OCI-LY3 (cell line): ENCODE data around the gene EEF1AKMT3.

Experiments
- H2AFZ ChIP-seq: fragments of 200-600, 300-600 bp; shearing (Covaris generic); 2 replicates; pipeline ENCODE4 v1.6.0; 2014; ENCODE audit warnings: antibody characterized with exemption, low read depth, low read length
- H3K27ac ChIP-seq: fragments of 200-600, 300-600 bp; sonication (generic); 2 replicates; pipeline ENCODE4 v1.5.1; 2014; ENCODE audit warnings: mild to moderate bottlenecking, low read length, moderate library complexity, mixed read lengths
- H3K27me3 ChIP-seq: fragments of 200-600, 300-600 bp; sonication (generic); 2 replicates; pipeline ENCODE4 v1.6.1; 2014; ENCODE audit warnings: low read depth, low read length, mixed read lengths
- H3K36me3 ChIP-seq: fragments of 200-600, 300-600 bp; sonication (generic); replicated peaks from 2 replicates; pipeline ENCODE3; 2014; ENCODE audit warnings: low read depth, low read length, mixed read lengths
- H3K4me1 ChIP-seq: fragments of 300-600, 200-600 bp; sonication (generic); 2 replicates; pipeline ENCODE4 v1.6.1; 2014; ENCODE audit warnings: low read length, mixed read lengths
- H3K4me2 ChIP-seq: fragments of 200-600, 300-600 bp; sonication (generic); 2 replicates; pipeline ENCODE4 v1.6.1; 2014; ENCODE audit warnings: low read length, mixed read lengths
- H3K4me3 ChIP-seq: fragments of 300-600, 200-600 bp; sonication (generic); 2 replicates; pipeline ENCODE4 v1.5.1; 2014; ENCODE audit warnings: antibody characterized with exemption, mild to moderate bottlenecking, low read length, moderate library complexity
- H3K79me2 ChIP-seq: fragments of 300-600, 200-600 bp; shearing (Covaris generic); 2 replicates; pipeline ENCODE4 v1.6.1; 2014; ENCODE audit warnings: mild to moderate bottlenecking, low read length, mixed read lengths
- H3K9ac ChIP-seq: fragments of 300-600, 200-600 bp; shearing (Covaris generic); 2 replicates; pipeline ENCODE4 v1.6.0; 2014; ENCODE audit warnings: mild to moderate bottlenecking, low read length, moderate library complexity
- H3K9me3 ChIP-seq: fragments of 200-600, 300-600 bp; shearing (Covaris generic); 2 replicates; pipeline ENCODE4 v1.6.1; 2014; ENCODE audit warnings: low read length, mixed read lengths; ENCODE audit not compliant: insufficient read depth
- H4K20me1 ChIP-seq: fragments of 200-600, 300-600 bp; sonication (generic); 2 replicates; pipeline ENCODE4 v1.6.1; 2016; ENCODE audit warnings: low read length, mixed read lengths; ENCODE audit not compliant: insufficient read depth
- EZH2phosphoT487 ChIP-seq: fragments of 200-600 bp; shearing (Covaris generic); IDR thresholded peaks from 2 replicates; pipeline ENCODE4 v1.6.1; 2018; ENCODE audit warnings: antibody characterized with exemption, mixed run types, low read depth
- TF ChIP-seq, protein P1 (sequence below): fragments of 200-600, 300-600 bp; sonication (generic); IDR thresholded peaks from 2 replicates; pipeline ENCODE4 v1.5.1; 2014; ENCODE audit warnings: antibody characterized with exemption, low read length, low read depth

EEF1AKMT3 gene

GRCh38 chr12:57765698-57766463 lies 6.5 kb upstream of the EEF1AKMT3 start:
- peaks cover 38% of the 10 kb centered on the region for H3K36me3 ChIP-seq
- H3K27me3 ChIP-seq, result no peaks in the 10 kb centered on the region
- no peaks in the 10 kb centered on the region for H3K9me3 ChIP-seq
- peak overlapping the region; percentile 78 for H3K4me3 ChIP-seq
- peak overlapping the region; percentile 83 for H3K4me2 ChIP-seq
- no peak overlapping the region for H3K27ac ChIP-seq
- TF ChIP-seq, protein P1, sequence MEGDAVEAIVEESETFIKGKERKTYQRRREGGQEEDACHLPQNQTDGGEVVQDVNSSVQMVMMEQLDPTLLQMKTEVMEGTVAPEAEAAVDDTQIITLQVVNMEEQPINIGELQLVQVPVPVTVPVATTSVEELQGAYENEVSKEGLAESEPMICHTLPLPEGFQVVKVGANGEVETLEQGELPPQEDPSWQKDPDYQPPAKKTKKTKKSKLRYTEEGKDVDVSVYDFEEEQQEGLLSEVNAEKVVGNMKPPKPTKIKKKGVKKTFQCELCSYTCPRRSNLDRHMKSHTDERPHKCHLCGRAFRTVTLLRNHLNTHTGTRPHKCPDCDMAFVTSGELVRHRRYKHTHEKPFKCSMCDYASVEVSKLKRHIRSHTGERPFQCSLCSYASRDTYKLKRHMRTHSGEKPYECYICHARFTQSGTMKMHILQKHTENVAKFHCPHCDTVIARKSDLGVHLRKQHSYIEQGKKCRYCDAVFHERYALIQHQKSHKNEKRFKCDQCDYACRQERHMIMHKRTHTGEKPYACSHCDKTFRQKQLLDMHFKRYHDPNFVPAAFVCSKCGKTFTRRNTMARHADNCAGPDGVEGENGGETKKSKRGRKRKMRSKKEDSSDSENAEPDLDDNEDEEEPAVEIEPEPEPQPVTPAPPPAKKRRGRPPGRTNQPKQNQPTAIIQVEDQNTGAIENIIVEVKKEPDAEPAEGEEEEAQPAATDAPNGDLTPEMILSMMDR, result no peak
- TF ChIP-seq EZH2phosphoT487, result no peak
- H2AFZ ChIP-seq, result no peak overlapping the region
- H3K79me2 ChIP-seq, result peaks cover 6% of the 10 kb centered on the region
- H4K20me1 ChIP-seq, result peaks cover 5% of the 10 kb centered on the region; the same call in 1 of the 2 replicates
- H3K4me1 ChIP-seq, result peaks cover 6% of the 10 kb centered on the region
- H3K9ac ChIP-seq, result peak overlapping the region; percentile 52; the same call in 1 of the 2 replicates

- H4K20me1 ChIP-seq, result no peaks in the 10 kb centered on the region
- H3K79me2 ChIP-seq, result peaks cover 12% of the 10 kb centered on the region
- no peak within 1 kb of the TSS for H3K9ac ChIP-seq
- peak within 1 kb of the TSS; percentile 83; the same call in 1 of the 2 replicates for H3K4me2 ChIP-seq
- H3K9me3 ChIP-seq, result no peaks in the 10 kb centered on the region
- peaks cover 8% of the 10 kb centered on the region for H3K4me1 ChIP-seq
- no peaks in the 10 kb centered on the region for H3K27me3 ChIP-seq
- no peak within 1 kb of the TSS for H3K4me3 ChIP-seq
- H3K36me3 ChIP-seq, result peaks cover 35% of the 10 kb centered on the region
- no peak for TF ChIP-seq EZH2phosphoT487
- TF ChIP-seq, protein P1, result no peak
- no peak within 1 kb of the TSS for H3K27ac ChIP-seq
- H2AFZ ChIP-seq, result no peak within 1 kb of the TSS
Observed at GRCh38 chr12:57766464-57767304, 5.7 kb upstream of the EEF1AKMT3 start, which contains the start of gene CYP27B1. Gene CYP27B1 (minus strand): TSS chr12:57767078. CDS start chr12:57767041, 37 bp downstream.

- H3K9ac ChIP-seq, result no peak overlapping the region
- H3K79me2 ChIP-seq, result peaks cover 12% of the 10 kb centered on the region
- no peaks in the 10 kb centered on the region for H3K9me3 ChIP-seq
- no peak overlapping the region for H3K27ac ChIP-seq
- H3K36me3 ChIP-seq, result peaks cover 32% of the 10 kb centered on the region
- H3K27me3 ChIP-seq, result no peaks in the 10 kb centered on the region
- H3K4me1 ChIP-seq, result peaks cover 8% of the 10 kb centered on the region
- no peak overlapping the region for H3K4me3 ChIP-seq
- TF ChIP-seq EZH2phosphoT487, result no peak
- TF ChIP-seq, protein P1, result no peak
- H2AFZ ChIP-seq, result no peak overlapping the region
- H3K4me2 ChIP-seq, result no peak overlapping the region
- H4K20me1 ChIP-seq, result no peaks in the 10 kb centered on the region
Observed at GRCh38 chr12:57767305-57767698, 5.1 kb upstream of the EEF1AKMT3 start.

DNA sequence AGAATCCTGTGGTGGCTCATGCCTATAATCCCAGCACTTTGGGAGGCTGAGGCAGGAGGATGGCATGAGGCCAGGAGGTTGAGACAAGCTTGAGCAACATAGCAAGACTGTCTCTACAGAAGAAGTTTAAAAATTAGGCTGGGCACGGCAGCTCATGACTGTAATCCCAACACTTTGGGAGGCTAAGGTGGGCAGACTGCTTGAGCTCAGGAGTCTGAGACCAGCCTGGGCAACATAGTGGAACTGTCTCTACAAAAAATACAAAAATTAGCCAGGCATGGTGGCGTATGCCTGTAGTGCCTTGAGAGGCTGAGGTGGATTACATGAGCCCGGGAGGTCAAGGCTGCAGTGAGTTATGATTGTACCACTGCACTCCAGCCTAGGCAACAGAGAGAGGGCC lies 4.5 kb upstream of the EEF1AKMT3 start:
- no peaks in the 10 kb centered on the region for H3K9me3 ChIP-seq
- H2AFZ ChIP-seq, result no peak overlapping the region
- H3K36me3 ChIP-seq, result peaks cover 29% of the 10 kb centered on the region
- no peaks in the 10 kb centered on the region for H4K20me1 ChIP-seq
- no peak overlapping the region for H3K4me2 ChIP-seq
- H3K4me3 ChIP-seq, result no peak overlapping the region
- no peak for TF ChIP-seq EZH2phosphoT487
- TF ChIP-seq, protein P1, result no peak
- H3K27me3 ChIP-seq, result no peaks in the 10 kb centered on the region
- H3K79me2 ChIP-seq, result peaks cover 12% of the 10 kb centered on the region
- H3K4me1 ChIP-seq, result peaks cover 10% of the 10 kb centered on the region
- no peak overlapping the region for H3K9ac ChIP-seq
- no peak overlapping the region for H3K27ac ChIP-seq
